Nephron (organoid): ENCODE results near the gene DMBX1.
A peak's percentile ranks its signal among the peaks of the same experiment; 100 is the strongest.

Experiments used
- H3K27ac Mint-ChIP-seq, 3 experiments: 2 replicates each; pipeline ENCODE4 v1.8.0; 2020; ENCODE audit warnings: mixed read lengths in 3 of 3, mild to moderate bottlenecking in 2 of 3, moderate library complexity in 1 of 3
- H3K27me3 Mint-ChIP-seq: 2 replicates; pipeline ENCODE4 v1.8.0; 2021; ENCODE audit warnings: low read depth, mild to moderate bottlenecking, moderate library complexity, mixed read lengths
- H3K36me3 Mint-ChIP-seq: 2 replicates; pipeline ENCODE4 v1.8.0; 2020; ENCODE audit warnings: low read depth, mixed read lengths
- H3K4me1 Mint-ChIP-seq: 2 replicates; pipeline ENCODE4 v1.8.0; 2020; ENCODE audit warnings: mixed read lengths
- H3K4me3 Mint-ChIP-seq, 3 experiments: 2 replicates each; pipeline ENCODE4 v1.8.0; 2020; ENCODE audit warnings: mild to moderate bottlenecking in 3 of 3, mixed read lengths in 3 of 3, moderate library complexity in 2 of 3
- H3K9me3 Mint-ChIP-seq: 2 replicates; pipeline ENCODE4 v1.8.0; 2020; ENCODE audit warnings: mixed read lengths
- TF ChIP-seq, protein P1 (sequence below), 3 experiments: fragments of 200-600 bp; sonication (generic); IDR thresholded peaks; one replicate each; pipeline ENCODE4 v1.5.0; 2021; ENCODE audit warnings: antibody characterized with exemption in 3 of 3; ENCODE audit not compliant: unreplicated experiment in 3 of 3

The DMBX1 gene

GRCh38 chr1:46467183-46467504 lies 22.5 kb upstream of the DMBX1 start:
- Mint-ChIP-seq H3K27me3 (peaks cover 92% of the 10 kb centered on the region), H3K27ac (no peak overlapping the region), H3K9me3 (no peaks in the 10 kb centered on the region), H3K4me3 (peak overlapping the region; percentile 67 to 85 (median 84)), H3K4me1 (peaks cover 7% of the 10 kb centered on the region), H3K36me3 (no peaks in the 10 kb centered on the region)
- TF ChIP-seq, protein P1, sequence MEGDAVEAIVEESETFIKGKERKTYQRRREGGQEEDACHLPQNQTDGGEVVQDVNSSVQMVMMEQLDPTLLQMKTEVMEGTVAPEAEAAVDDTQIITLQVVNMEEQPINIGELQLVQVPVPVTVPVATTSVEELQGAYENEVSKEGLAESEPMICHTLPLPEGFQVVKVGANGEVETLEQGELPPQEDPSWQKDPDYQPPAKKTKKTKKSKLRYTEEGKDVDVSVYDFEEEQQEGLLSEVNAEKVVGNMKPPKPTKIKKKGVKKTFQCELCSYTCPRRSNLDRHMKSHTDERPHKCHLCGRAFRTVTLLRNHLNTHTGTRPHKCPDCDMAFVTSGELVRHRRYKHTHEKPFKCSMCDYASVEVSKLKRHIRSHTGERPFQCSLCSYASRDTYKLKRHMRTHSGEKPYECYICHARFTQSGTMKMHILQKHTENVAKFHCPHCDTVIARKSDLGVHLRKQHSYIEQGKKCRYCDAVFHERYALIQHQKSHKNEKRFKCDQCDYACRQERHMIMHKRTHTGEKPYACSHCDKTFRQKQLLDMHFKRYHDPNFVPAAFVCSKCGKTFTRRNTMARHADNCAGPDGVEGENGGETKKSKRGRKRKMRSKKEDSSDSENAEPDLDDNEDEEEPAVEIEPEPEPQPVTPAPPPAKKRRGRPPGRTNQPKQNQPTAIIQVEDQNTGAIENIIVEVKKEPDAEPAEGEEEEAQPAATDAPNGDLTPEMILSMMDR (IDR thresholded peaks at IDR 0.05; ENCODE audit: unreplicated experiment in 3 of 3), result no peak

DNA sequence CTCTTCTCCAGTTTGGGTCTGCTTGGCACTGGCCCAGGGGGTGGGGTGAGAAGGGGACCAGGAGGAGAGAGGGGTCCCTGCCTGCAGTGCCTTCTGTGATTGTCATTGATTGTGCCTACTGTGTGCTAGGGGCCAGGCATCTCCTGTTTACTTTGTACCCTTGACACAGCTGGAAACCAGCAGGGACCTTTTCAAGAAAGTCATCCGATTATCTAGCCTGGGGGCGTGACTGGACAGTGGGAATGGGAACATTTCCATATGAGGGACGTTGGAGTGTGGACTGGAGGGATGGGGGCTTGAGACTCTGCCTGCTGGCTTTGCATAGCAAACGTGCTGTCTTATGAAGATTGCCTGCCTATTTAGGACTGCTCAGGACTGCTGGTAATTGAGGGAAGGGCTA lies 19.8 kb upstream of the DMBX1 start:
- peaks cover 93% of the 10 kb centered on the region for H3K27me3 Mint-ChIP-seq
- TF ChIP-seq, protein P1 (IDR thresholded peaks at IDR 0.05; ENCODE audit: unreplicated experiment in 3 of 3), result no peak

DNA sequence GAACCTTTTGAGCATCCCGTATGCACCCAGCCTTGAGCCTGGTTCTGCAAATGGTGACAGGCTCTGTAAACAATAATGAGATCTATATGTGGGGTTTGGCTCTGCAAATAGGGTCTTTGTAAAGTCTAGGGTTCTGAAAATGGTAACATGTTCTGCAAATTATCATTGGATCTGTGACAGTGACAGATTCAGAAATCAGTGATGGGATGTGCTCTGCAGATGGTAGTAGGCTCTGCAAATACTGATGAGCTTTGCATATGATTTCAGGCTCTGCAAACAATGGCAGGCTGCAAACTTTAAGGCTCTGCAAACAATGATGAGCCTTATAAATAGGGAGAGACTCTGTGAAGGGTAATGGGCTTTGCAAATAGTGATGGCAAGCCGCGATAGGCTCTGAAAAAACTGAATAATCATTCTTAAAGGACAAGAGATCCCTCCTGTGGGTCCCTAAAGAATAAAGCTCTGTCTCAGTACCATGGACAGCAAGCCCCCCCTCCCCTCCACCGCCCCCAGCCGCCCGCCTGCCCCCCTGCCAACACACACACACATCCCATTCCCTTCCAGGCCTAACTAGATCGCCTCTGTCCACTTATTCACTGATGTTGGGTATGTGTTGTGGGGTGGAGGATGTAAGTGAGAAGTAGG lies 17.7 kb upstream of the DMBX1 start:
- H3K27me3 Mint-ChIP-seq, result peaks cover 94% of the 10 kb centered on the region
- peaks cover 5% of the 10 kb centered on the region for H3K4me1 Mint-ChIP-seq
- TF ChIP-seq, protein P1 (IDR thresholded peaks at IDR 0.05; ENCODE audit: unreplicated experiment in 3 of 3), result no peak
- no peaks in the 10 kb centered on the region for H3K9me3 Mint-ChIP-seq
- no peak overlapping the region for H3K4me3 Mint-ChIP-seq
- no peak overlapping the region for H3K27ac Mint-ChIP-seq
- no peaks in the 10 kb centered on the region for H3K36me3 Mint-ChIP-seq

More for the DNA sequence above, 19.8 kb upstream of the DMBX1 start:
- H3K9me3 Mint-ChIP-seq, result no peaks in the 10 kb centered on the region
- no peak overlapping the region for H3K27ac Mint-ChIP-seq
- no peaks in the 10 kb centered on the region for H3K36me3 Mint-ChIP-seq
- H3K4me3 Mint-ChIP-seq, result peak overlapping the region in 1 of 3 experiments; percentile 32
- H3K4me1 Mint-ChIP-seq, result peaks cover 7% of the 10 kb centered on the region

GRCh38 chr1:46472498-46473181 lies 17.0 kb upstream of the DMBX1 start:
- H3K27me3 Mint-ChIP-seq, result peaks cover 94% of the 10 kb centered on the region
- H3K4me3 Mint-ChIP-seq, result no peak overlapping the region
- TF ChIP-seq, protein P1 (IDR thresholded peaks at IDR 0.05; ENCODE audit: unreplicated experiment in 3 of 3), result no peak
- H3K9me3 Mint-ChIP-seq, result no peaks in the 10 kb centered on the region
- H3K36me3 Mint-ChIP-seq, result no peaks in the 10 kb centered on the region
- no peak overlapping the region for H3K27ac Mint-ChIP-seq
- H3K4me1 Mint-ChIP-seq, result no peaks in the 10 kb centered on the region

DNA sequence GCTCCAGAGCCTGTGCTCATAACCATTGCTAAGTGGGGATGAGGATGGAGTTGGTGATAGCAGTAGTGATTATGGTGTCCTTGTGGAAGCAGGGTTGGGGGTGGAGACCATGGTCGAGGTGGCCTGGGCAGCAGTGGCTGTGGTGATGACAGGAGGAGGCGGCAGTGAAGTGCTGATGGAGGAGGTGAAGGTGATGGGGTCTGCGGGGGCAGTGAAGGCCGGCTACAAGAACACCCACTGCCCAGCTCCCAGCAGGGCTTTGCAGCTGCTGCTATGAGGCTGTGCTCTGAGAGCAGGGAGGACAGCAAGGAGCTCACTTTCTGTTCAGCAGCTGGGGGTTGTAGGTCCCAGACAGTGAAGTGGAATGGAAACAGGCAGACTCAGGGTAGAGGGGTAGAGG lies 15.6 kb upstream of the DMBX1 start:
- no peaks in the 10 kb centered on the region for H3K9me3 Mint-ChIP-seq
- H3K36me3 Mint-ChIP-seq, result no peaks in the 10 kb centered on the region
- peaks cover 96% of the 10 kb centered on the region for H3K27me3 Mint-ChIP-seq
- H3K4me1 Mint-ChIP-seq, result no peaks in the 10 kb centered on the region
- no peak overlapping the region for H3K4me3 Mint-ChIP-seq
- TF ChIP-seq, protein P1 (IDR thresholded peaks at IDR 0.05; ENCODE audit: unreplicated experiment in 3 of 3), result no peak
- no peak overlapping the region for H3K27ac Mint-ChIP-seq

- H3K36me3 Mint-ChIP-seq, result no peaks in the 10 kb centered on the region
- H3K27ac Mint-ChIP-seq, result no peak overlapping the region
- peaks cover 96% of the 10 kb centered on the region for H3K27me3 Mint-ChIP-seq
- TF ChIP-seq, protein P1 (IDR thresholded peaks at IDR 0.05; ENCODE audit: unreplicated experiment in 3 of 3), result no peak
- no peaks in the 10 kb centered on the region for H3K9me3 Mint-ChIP-seq
- no peak overlapping the region for H3K4me3 Mint-ChIP-seq
- no peaks in the 10 kb centered on the region for H3K4me1 Mint-ChIP-seq
Observed at GRCh38 chr1:46474570-46474969, 15.1 kb upstream of the DMBX1 start.
